DOHH2 (cell line): ENCODE measurements around the gene SLC35F6.

ENCODE experiments used
- H3F3A ChIP-seq: fragments of 200-600 bp; sonication (generic), shearing (Covaris generic); 2 replicates; pipeline ENCODE4 v1.6.0; 2016; ENCODE audit warnings: antibody characterized with exemption, mild to moderate bottlenecking; ENCODE audit not compliant: control insufficient read depth, insufficient read depth
- H3K27ac ChIP-seq: fragments of 200-600 bp; sonication (generic); 2 replicates; pipeline ENCODE4 v1.5.1; 2014; ENCODE audit warnings: low read depth, mild to moderate bottlenecking, low read length, moderate library complexity
- H3K27me3 ChIP-seq: fragments of 200-600 bp; sonication (generic); 2 replicates; pipeline ENCODE4 v1.6.1; 2014; ENCODE audit warnings: mild to moderate bottlenecking, low read length, mixed read lengths; ENCODE audit not compliant: control insufficient read depth
- H3K36me3 ChIP-seq: fragments of 200-600 bp; sonication (generic); 2 replicates; pipeline ENCODE4 v1.6.1; 2014; ENCODE audit warnings: mild to moderate bottlenecking, low read length, moderate library complexity, mixed read lengths; ENCODE audit not compliant: control insufficient read depth
- H3K4me1 ChIP-seq: fragments of 200-600 bp; sonication (generic); 2 replicates; pipeline ENCODE4 v1.6.1; 2014; ENCODE audit warnings: mild to moderate bottlenecking, low read length, mixed read lengths; ENCODE audit not compliant: control insufficient read depth
- H3K4me2 ChIP-seq: fragments of 200-600 bp; sonication (generic); 2 replicates; pipeline ENCODE4 v1.6.0; 2014; ENCODE audit warnings: mild to moderate bottlenecking, low read length, moderate library complexity
- H3K4me3 ChIP-seq: fragments of 200-600 bp; sonication (generic); 2 replicates; pipeline ENCODE4 v1.5.1; 2014; ENCODE audit warnings: mild to moderate bottlenecking, low read length, mixed read lengths
- H3K79me2 ChIP-seq: fragments of 200-600 bp; sonication (generic); 2 replicates; pipeline ENCODE4 v1.6.1; 2014; ENCODE audit warnings: mild to moderate bottlenecking, low read length, mixed read lengths; ENCODE audit not compliant: control insufficient read depth
- H3K9me2 ChIP-seq: fragments of 200-600 bp; sonication (generic); replicated peaks from 2 replicates; pipeline ENCODE4 v1.6.1; 2014; ENCODE audit warnings: mild to moderate bottlenecking, low read length, mixed read lengths; ENCODE audit not compliant: control insufficient read depth
- H3K9me3 ChIP-seq: fragments of 200-600 bp; sonication (generic); 2 replicates; pipeline ENCODE4 v1.6.1; 2014; ENCODE audit warnings: antibody characterized with exemption, low read length, mixed read lengths; ENCODE audit not compliant: control insufficient read depth, insufficient read depth
- H4K20me1 ChIP-seq: fragments of 200-600 bp; sonication (generic); 2 replicates; pipeline ENCODE4 v1.6.0; 2014; ENCODE audit warnings: low read depth, mild to moderate bottlenecking, antibody characterized with exemption, low read length, moderate library complexity; ENCODE audit not compliant: control insufficient read depth, insufficient read depth
- EZH2phosphoT487 ChIP-seq: fragments of 200-600 bp; sonication (generic); IDR thresholded peaks from 2 replicates; pipeline ENCODE4 v1.6.1; 2017; ENCODE audit warnings: borderline replicate concordance, mild to moderate bottlenecking, antibody characterized with exemption, low read length, moderate library complexity, mixed read lengths
- TF ChIP-seq, protein P1 (sequence below): fragments of 200-600 bp; sonication (generic); IDR thresholded peaks from one replicate; pipeline ENCODE4 v1.5.1; 2014; ENCODE audit warnings: antibody characterized with exemption, mild to moderate bottlenecking, low read depth, low read length; ENCODE audit not compliant: poor library complexity, severe bottlenecking

SLC35F6 gene

DNA sequence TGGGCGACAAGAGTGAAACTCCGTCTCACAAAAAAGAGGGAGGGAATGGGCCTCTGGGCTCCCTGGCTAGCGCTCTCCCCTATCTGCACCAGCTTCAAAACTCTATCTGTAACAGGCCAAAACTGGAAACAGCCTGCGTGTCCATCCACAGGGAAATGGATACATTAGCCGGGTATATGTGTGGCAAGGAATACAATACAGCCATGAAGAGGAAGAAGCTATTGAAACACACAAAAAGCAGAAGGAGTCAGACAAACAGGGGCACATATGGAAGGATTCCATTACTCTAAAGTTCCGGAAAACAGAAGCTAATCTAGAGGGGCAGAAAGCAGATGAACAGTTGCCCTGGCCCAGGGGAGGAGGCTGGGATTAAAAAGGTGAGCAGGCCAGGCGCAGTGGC is 24.6 kb upstream of the SLC35F6 start:
- Histone ChIP-seq H3K27ac (no peak overlapping the region), H3K27me3 (no peaks in the 10 kb centered on the region), H4K20me1 (no peaks in the 10 kb centered on the region), H3K9me3 (no peaks in the 10 kb centered on the region), H3K79me2 (no peaks in the 10 kb centered on the region), H3K36me3 (no peaks in the 10 kb centered on the region), H3K4me2 (no peak overlapping the region), H3K4me3 (no peak overlapping the region), H3K9me2 (no peaks in the 10 kb centered on the region), H3K4me1 (peaks cover 5% of the 10 kb centered on the region; the same call in 1 of the 2 replicates), H3F3A (no peaks in the 10 kb centered on the region)
- TF ChIP-seq, protein P1, sequence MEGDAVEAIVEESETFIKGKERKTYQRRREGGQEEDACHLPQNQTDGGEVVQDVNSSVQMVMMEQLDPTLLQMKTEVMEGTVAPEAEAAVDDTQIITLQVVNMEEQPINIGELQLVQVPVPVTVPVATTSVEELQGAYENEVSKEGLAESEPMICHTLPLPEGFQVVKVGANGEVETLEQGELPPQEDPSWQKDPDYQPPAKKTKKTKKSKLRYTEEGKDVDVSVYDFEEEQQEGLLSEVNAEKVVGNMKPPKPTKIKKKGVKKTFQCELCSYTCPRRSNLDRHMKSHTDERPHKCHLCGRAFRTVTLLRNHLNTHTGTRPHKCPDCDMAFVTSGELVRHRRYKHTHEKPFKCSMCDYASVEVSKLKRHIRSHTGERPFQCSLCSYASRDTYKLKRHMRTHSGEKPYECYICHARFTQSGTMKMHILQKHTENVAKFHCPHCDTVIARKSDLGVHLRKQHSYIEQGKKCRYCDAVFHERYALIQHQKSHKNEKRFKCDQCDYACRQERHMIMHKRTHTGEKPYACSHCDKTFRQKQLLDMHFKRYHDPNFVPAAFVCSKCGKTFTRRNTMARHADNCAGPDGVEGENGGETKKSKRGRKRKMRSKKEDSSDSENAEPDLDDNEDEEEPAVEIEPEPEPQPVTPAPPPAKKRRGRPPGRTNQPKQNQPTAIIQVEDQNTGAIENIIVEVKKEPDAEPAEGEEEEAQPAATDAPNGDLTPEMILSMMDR: no peak
- TF ChIP-seq EZH2phosphoT487: no peak

DNA sequence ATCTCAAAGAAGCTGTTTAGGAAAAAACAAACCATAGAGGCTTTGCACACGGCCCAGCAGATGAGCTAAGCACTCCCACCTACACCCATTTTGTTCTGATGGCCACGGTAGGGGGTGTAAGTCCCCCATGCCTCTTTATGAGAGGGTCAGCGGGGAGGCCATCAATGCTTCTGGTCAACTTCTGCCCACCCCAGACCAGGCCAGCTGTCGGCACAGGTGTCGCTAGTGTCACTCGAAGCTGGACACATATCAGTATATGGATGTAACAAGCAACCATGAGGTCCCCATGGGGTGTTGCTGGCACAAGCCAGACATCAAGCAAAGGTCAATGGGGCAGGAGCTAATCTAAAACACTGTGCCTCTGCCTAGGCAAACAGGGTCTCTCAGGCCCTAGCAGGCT is 23.7 kb upstream of the SLC35F6 start:
- H3K36me3 ChIP-seq: no peaks in the 10 kb centered on the region
- H3K9me3 ChIP-seq: no peaks in the 10 kb centered on the region
- H3K4me2 ChIP-seq: no peak overlapping the region
- H3K27ac ChIP-seq: no peak overlapping the region
- no peak overlapping the region for H3K4me3 ChIP-seq
- peaks cover 5% of the 10 kb centered on the region; the same call in 1 of the 2 replicates for H3K4me1 ChIP-seq
- H4K20me1 ChIP-seq: no peaks in the 10 kb centered on the region
- H3K79me2 ChIP-seq: no peaks in the 10 kb centered on the region
- no peaks in the 10 kb centered on the region for H3K9me2 ChIP-seq
- no peak for TF ChIP-seq EZH2phosphoT487
- TF ChIP-seq, protein P1: no peak
- H3F3A ChIP-seq: no peaks in the 10 kb centered on the region
- H3K27me3 ChIP-seq: no peaks in the 10 kb centered on the region

DNA sequence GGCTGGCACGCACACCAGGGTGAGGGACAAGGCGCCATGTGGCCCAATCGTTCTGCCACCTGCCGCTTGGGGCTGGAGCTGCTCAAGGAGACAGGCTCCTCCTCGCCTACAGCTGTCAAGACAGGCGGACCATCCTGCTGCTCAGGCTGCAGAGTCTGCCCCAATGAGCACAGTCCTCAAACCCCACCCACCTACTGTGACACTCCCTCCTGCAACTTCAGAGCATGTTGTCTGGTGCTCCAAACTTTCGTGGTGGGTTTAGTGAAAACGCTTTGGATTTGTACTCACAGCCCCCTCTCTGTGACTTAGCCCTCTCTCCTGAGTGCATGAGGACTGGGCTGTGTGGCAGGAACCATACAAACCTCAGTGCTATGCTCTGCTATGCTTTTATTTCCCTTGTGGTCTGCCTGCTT is 23.2 kb upstream of the SLC35F6 start:
- Histone ChIP-seq H3K9me2 (no peaks in the 10 kb centered on the region), H3K79me2 (no peaks in the 10 kb centered on the region), H4K20me1 (no peaks in the 10 kb centered on the region), H3K27me3 (no peaks in the 10 kb centered on the region), H3K27ac (no peak overlapping the region), H3K9me3 (no peaks in the 10 kb centered on the region), H3K4me3 (no peak overlapping the region), H3F3A (no peaks in the 10 kb centered on the region), H3K4me2 (no peak overlapping the region), H3K4me1 (peaks cover 5% of the 10 kb centered on the region; the same call in 1 of the 2 replicates), H3K36me3 (no peaks in the 10 kb centered on the region)
- TF ChIP-seq EZH2phosphoT487: no peak
- TF ChIP-seq, protein P1: peak; percentile 32
